ENCODE results near the gene SLC22A23.

The SLC22A23 gene

DNA sequence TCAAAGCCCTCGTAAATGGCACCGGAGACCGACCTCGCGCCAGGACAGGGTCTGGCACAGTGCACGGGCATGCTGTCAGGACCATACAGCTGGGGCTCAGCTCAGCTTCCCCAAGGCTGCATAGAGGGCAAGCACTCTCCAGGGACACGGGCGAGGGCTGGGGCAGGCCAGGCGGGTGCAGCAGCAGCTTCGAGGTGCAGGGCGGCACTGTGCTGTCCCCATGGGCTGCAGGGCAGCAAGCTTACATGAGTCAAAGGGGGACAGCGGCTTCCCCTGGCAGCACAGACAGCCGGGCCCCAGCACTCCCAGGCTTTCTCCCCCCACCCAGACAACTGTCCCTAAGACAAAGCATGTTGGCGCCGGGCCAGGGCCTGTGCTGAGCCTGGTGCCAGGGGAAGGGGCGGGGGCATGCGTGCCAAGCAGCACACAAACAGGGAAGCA, 172.4 kb downstream of the SLC22A23 start:
- DNase-seq (ENCODE audit: low read depth): no peak

DNA sequence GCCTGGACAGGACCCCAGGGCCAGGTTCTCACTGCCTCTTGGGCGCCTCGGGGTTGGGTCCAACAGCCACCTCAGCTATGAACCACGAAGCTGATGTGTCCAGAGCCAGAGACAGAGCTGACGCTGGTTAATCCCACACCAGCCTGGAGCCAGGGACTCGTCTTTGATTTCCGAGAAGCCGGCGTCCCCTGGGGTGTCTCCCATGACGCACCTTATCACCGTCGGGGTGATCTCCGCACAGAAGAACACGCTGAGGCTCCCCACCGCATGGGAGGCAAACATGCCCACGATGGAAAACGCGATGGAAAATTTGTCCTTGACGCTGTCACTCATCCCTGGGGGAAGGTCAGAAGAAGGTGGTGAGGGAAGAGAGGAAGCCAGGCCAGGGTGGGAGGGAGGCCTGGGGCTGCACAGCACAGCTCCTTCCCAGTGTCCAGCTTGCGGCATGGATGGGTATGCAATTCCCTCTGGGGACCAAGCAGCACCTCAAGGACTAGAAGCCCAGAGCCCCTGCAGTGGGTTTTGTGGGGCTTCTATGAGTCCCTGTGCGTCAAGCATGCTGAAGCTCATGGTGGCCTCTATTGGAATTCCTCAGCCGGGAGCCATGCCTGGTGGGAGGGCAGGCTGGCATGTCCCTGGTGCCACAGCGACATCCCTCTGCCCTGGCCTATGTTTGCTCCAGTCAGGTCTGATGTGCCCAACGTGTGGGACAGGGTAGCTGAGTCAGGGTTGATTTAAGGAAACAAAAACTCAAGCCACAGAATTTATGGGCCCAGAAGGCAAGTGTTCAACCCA, 173.0 kb downstream of the SLC22A23 start:
- DNase-seq (ENCODE audit: low read depth): no peak

DNA sequence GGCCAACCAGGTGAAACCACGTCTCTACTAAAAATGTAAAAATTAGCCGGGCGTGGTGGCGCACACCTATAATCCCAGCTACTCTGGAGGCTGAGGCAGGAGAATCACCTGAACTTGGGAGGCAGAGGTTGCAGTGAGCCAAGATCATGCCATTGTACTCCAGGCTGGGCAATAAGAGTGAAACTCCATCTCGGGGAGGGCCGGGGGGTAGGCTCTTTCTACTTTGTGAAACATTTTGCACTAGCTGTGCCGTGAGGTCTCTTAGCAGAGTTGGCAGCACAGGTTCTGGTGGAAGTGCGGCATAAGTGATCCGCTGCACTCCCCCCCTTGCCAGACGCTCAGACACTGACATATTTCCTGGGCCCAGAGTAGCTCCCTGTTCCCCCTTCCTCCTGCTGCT, 173.6 kb downstream of the SLC22A23 start:
- DNase-seq (ENCODE audit: low read depth): no peak

DNA sequence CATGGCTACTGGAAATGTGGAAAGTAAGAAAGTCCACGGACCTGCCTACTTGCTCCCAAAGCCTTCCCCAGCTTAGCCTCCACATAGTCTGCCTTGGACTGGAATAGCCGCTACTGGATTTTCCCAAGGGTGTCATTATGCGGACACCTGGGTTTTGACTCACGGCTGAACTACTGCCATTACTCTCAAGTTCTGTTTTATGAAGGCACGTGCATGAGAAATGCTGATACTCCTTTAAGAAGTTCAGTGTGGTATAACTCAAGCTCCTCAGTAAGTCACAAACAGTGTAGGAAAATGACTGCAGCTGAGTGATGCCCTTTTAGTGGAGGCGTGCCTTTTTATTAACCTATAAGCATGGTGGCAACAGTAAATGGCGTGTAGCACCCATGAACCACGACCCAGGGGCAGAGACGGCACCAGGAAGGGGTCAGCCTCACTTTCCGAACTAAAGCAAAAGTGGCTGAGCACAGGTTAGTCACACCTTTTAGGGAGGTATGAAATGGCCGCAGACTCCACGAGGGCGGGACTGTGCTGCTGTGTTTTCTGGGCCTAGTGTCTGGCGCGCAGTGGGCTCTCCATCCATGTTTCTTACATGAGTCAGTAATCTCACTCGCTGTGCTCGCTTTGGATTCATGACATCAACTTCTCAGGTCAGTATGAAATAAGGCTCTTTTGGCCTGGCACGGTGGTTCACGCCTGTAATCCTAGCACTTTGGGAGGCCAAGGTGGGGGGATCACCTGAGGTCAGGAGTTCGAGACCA, 174.2 kb downstream of the SLC22A23 start:
- DNase-seq (ENCODE audit: low read depth): peak; percentile 25

- peak; percentile 37 for DNase-seq (ENCODE audit: low read depth)
Observed at GRCh38 chr6:3281631-3282475, 175.0 kb downstream of the SLC22A23 start.

- no peak for DNase-seq (ENCODE audit: low read depth)
Observed at GRCh38 chr6:3280866-3281465, 175.9 kb downstream of the SLC22A23 start.

GRCh38 chr6:3280091-3280490, 176.8 kb downstream of the SLC22A23 start:
- no peak for DNase-seq (ENCODE audit: low read depth)

- no peak for DNase-seq (ENCODE audit: low read depth)
Observed at GRCh38 chr6:3278691-3279090, 178.2 kb downstream of the SLC22A23 start.

- DNase-seq (ENCODE audit: low read depth): no peak
Observed at GRCh38 chr6:3277851-3278416, 178.9 kb downstream of the SLC22A23 start.

- no peak for DNase-seq (ENCODE audit: low read depth)
Observed at GRCh38 chr6:3277251-3277650, 179.6 kb downstream of the SLC22A23 start.

GRCh38 chr6:3276174-3277167, 180.4 kb downstream of the SLC22A23 start:
- DNase-seq (ENCODE audit: low read depth): no peak

DNA sequence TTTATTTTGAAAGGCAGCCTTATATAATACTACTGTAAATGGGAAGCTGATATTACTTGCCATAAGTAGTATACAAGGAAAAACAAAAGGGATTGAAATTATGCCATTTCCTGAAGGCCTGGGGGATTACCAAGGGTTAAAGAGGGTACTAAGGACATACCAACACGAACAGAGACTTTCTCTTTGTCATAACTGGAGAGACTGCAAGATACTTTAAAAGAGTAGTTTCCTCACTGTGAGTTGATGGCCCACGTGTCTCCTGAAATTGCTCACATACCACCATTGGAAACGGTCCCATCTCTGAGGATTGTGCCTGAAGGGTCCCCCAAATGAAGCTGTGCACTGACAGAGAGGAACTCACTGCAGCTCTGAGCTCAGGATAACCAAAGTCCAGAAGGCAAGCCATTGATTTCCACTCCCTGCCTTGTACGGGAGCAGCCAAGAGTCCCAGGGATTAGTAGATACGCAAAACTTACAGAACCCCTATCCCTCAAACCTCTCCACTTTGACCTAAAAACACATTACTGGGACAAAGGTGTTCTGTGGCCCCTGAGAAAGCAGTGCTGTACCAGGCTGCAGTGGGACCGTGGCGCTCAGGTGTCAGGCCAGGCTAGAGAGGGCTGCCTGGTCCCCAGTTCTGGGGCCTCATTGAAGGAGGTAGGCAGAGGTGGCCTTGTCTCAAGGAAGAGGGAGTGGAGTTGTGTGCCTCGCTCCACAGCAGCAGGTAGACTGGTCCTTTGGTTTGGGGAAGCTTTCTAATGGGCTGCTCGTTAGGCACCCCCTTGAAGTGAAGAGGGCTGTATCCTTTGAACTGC, 182.9 kb downstream of the SLC22A23 start:
- no peak for DNase-seq (ENCODE audit: low read depth)

DNA sequence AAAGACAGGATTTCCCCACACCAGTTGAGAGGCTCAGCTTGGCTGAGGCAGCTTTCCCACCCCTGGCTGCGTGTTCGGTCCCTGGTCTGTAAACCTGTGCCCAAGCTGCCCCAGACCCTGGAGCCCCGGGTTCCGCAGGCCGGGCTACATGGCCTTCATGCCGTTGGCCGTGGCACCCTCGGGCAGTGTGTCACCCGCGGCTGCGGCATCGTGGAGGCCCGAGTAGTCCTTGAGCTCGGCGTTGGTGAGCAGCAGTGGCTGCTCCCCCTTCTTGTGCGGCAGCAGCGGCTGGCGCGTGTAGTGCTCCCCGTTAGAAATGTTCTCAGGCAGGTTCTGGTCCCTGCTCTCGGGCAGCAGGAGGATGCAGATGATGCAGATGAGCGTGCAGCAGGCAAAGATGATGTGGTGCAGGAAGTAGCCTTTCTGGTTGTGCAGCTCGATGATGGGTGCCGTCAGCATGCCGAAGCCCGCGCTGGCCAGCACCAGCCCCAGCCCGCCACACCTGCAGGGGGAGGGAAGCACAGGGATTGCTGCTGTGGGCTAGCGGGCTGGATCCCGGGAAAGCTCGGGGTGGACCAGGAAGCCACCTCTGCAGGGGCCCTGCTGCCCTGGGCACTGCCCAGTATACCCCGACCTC, 183.8 kb downstream of the SLC22A23 start:
- no peak for DNase-seq (ENCODE audit: low read depth)

DNA sequence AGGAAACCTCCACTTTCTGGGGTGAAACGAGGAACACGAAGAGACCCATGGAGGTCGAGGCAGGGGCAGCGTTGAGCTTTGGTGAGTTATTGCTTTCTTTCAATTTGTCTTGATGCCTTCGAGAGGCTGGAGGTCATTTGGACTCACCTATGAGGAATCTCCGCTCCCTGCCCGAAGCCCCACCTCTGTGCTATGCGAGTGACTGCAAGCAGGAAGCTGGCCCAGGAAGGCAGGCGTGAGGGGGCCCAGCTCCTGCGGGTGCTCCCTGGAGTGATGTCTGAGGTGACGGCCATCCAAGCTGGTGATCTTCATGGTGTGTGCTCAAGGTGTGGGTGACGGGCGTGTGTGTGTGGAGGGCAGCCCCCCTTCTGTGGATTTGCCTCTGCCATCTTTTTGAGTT, 185.1 kb downstream of the SLC22A23 start:
- no peak for DNase-seq (ENCODE audit: low read depth)

- DNase-seq (ENCODE audit: low read depth): no peak
Observed at GRCh38 chr6:3270258-3270657, 186.6 kb downstream of the SLC22A23 start.

GRCh38 chr6:3269281-3269975, 187.4 kb downstream of the SLC22A23 start:
- DNase-seq (ENCODE audit: low read depth): no peak

DNA sequence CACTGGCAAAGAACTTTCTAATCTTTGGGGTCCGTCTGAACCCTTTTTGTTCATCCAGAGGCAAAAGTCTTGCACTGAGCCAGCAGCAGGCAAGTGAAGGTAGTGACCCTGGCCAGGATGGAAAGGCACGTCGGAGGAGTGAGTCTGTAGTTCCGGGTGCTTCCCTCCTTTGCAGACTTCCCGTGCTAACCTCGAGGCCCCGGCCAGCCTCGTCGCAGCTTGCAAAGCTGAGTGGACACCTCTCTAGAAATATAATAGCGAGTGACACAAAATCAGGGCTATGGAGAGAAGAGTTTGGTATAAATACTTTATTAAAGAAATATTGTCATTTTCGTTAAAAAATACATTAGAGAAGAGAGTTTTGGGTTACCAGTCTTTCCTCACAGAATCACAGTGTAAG, 188.2 kb downstream of the SLC22A23 start:
- DNase-seq (ENCODE audit: low read depth): no peak

DNA sequence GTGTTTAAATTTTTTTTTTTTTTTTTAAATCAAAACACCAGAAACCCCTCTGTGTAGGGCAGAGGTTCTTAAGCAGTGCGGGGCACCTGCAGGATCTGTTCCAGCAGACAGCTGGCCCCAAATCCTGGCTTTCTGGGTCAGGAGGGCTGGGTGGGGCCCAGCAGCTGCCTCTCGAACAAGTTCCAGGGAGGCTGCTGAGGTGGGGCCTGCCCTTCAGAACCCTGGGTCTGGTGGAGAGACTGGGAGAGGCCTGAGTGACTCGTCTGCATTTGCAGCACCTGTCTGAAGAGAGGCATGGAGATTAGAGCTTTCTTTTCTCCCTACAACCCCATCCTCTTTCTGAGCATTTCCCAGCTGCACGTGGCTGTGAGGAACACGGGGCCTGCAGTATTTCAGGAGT, 189.7 kb downstream of the SLC22A23 start:
- no peak for DNase-seq (ENCODE audit: low read depth)
